ENCODE measurements around the gene ZBTB45.
"Not testable (repeated sequence)": the region's sequence is repeated elsewhere in the genome, so short reads cannot be mapped to it uniquely, and the experiment has no call there.

Gene ZBTB45

DNA sequence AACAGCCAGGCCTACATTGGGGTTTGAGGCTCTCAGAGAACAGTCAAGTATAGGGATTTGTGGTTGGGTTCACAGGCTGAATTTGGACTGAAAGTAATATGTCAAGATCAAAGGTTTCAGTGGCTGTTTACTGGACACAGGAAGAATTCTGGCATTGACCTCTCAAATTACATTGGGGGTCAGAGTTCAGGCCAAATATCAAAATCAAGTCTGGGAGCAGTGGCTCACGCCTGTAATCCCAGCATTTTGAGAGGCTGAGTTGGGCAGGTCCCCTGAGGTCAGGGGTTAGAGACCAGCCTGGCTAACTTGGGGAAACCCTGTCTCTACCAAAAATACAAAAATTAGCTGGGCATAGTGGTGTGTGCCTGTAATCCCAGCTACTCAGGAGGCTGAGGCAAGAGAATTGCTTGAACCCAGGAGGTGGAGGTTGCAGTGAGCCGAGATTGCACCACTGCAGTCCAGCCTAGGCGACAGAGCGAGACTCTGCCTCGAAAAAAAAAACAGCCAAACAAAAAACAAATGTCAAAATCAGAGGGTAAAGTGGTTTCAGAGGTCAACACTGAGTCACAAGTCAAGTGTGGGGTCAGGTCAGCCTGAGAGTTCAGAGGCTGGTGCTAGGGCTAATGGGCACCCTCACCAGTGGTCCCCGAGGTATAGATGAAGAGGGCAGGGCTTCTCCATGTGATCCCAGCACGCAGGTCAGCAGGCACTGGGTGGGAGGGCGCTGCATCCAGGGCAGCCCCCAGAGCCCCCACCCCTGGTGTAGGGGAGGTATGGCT is 9.3 kb downstream of the ZBTB45 start:
- DNase-seq: no peak

DNA sequence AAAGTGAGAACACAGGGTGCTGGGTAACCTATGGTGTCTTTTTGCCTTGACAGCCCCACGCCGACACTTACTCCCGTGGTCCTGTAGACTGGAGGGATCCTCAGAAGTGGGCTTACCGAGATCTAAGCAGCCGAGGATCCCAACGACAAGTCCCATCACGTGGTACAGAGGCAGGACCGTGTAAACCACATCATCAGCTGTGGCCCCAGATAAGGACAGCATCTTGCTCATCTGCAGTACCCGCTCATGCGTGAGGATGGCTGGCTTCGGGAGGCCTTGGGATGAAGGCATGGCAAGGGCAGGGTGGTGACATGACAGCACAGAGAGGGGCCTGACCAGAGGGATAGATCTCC is 9.9 kb downstream of the ZBTB45 start:
- DNase-seq: no peak

DNA sequence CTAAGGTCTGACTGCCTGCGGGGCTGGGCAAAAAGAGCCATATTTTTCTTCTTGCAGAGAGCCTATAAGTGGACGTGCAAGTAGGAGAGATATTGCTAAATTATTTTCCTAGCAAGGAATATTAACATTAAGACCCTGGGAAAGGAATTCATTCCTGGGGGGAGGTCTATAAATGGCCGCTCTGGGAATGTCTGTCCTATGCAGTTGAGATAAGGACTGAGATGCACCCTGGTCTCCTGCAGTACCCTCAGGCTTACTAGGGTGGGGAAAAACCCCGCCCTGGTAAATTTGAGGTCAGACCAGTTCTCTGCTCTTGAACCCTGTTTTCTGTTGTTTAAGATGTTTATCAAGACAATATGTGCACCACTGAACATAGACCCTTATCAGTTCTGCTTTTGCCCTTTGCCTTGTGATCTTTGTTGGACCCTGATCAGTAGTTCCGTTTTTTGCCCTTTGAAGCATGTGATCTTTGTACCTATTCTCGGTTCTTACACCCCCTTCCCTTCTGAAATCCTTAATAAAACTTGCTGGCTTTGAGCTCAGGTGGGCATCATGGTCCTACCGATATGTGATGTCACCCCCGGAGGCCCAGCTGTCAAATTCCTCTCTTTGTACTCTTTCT is 11.9 kb downstream of the ZBTB45 start:
- not testable (repeated sequence) for DNase-seq

DNA sequence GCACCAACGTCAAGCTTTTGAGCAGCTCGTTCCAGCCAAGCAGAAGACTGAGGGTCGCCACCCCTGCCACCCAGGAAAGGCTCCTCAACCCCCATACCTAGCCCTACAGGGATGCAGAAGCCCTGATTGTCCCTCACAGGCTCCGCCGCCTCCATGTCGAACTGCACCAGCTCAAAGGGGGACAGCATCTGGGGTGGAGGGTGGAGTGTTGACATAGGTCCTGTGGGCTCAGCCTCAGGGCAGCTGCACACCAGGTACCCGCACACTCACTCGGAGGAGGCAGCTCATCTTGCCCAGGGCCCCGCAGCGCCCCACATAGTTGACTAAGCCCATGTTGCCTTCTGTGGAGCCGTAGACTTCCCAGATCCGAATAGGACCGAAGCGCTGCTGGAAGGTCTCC is 19.4 kb downstream of the ZBTB45 start:
- DNase-seq: no peak

DNA sequence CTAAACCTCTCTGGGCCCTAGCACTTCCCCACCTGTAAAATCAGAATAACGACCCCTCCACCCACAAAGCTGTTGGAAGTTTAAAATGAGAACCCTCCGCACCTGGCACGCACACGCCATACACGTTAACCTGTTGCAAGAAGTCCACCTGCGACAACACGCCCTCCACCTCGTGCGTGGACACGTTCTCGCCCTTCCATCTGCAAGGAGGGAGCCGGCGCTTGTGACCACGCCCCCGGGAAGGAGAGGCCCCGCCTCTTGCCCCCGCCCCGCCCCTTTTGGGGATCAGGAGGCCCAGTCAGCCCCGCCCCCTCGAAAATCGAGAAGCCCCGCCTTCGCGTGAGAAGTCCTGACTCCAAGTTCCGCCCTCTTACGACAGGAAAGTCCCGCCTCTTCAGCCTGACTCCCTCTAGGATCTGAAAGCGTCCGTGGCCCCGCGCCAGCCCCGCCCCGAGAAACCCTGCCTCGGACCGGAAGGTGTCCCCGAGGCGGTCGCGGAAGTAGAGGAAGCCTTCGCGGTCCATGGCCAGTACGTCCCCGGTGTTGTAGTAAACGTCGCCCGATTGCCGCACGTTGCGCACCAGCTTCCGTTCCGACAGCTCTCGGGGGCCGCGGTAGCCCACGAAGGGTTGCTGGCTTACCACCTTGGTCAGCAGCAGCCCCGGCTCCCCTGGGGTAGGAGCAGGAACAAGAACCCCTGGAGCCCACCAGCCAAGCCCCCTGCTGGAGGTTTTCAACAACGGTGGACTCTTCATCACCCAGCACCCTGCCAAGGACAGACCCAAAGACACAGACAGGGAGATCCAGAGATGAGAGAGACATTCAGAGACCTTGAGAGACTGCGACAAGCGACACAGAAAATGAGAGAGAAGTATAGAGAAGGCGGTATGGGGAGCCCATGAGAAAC is 20.3 kb downstream of the ZBTB45 start:
- peak; percentile 99 for DNase-seq

DNA sequence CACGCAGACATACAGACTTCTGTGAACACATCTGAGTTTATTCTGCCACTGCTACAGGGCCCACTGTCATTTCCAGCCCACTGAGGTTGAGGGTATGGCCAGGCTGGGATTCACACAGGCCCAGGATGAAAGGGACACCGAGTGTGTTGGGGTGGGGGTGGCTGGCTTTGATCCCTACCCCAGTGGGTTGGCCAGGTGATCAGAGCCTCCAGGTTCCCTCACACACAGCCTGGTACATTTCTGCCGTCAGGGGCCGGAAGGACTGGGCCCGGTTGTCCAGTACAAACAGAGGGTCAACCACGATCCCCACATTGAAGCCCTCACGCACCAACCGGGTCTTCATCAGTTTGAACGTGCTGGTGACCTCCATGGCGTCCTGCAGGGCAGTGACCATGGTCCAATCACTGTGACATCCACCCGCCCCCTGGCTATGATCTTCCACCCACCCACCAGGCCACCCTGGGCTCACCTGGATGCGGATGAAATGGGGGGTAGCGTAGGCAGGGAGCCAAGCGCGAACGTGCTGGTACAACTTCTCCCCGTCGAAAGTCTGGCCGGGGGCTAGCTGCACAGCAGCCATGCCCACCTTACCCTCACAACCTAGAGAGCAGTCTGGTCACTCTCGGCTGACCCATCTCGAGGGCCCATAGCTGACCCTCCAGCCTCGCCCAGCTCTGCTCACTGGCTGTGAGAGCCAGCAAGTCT is 21.1 kb downstream of the ZBTB45 start:
- no peak for DNase-seq

DNA sequence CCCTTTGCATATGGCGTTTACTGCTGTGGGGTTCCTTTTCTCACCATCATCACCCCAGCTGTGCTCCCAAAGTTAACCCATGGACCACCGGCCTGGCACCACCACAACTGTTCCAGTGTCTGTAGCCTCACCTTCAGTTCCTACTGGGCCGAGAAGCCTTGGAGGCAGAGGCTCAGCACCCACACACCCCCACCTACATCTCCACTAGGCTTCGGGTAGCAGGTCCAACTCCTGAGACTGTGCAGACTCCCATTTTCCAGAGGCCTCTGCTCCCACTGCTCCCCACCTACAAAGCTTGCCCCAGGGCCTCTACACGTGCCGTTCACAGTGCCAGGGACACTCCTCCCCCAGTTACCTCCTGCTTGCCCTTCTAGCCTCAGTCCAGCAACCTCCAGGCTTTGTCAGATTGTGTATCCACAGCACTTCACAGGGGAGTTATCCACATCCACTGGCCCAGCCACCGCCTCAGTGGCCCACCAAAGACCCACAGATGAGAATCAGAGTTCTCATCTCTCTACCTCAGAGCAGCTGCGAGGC is 21.9 kb downstream of the ZBTB45 start:
- DNase-seq: no peak

DNA sequence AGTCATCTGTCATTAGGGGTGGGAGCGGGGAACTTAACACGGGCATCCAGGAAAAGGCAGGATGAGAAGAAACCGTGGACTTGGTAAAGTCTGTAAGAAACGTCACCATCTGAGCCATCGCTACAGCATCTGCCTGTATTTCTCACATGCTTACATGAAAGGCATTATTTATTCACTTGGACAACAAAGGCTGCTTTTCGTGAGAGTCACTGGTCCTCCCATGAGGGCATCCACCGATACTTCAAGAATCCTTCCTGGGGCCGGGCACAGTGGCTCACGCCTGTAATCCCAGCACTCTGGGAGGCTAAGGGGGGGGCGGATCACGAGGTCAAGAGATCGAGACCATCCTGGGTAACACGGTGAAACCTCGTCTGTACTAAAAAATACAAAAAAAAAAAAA is 27.3 kb downstream of the ZBTB45 start:
- no peak for DNase-seq

DNA sequence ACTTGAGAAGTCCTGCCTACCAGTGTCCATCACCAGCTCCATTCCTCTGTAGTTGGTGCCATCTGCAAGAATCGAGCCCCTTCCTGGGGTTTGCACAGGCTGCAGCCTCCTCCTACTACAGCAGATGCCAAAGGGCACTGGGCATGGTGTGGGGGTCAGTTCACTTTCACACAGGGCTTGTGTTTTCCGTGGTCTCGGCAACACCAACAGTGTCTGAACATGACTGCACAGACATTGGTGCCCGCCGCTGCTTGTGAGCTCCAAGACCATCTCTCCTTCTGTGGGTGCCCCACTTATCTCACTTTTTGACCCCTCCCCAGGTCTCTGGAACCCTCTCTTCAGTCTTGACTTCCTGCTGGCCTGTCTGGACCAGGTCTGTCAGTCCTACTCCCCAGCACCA is 28.2 kb downstream of the ZBTB45 start:
- DNase-seq: no peak

DNA sequence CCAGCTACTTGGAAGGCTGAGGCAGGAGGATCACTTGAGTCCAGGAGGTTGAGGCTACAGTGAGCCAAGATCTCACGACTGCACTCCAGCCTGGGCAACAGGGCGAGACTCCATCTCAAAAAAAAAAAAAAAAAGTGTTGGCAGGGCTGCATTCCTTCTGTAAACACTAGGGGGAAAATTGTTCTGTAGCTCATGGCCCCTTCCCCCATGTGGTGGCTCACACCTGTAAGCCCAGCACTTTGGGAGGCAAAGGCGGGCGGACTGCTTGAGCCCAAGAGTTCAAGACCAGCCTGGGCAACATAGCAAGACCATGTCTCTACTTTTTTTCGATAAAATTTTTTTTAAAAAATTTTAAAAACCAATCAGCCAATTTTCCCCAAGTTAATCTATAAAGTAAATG is 35.3 kb downstream of the ZBTB45 start:
- DNase-seq: not testable (repeated sequence)

DNA sequence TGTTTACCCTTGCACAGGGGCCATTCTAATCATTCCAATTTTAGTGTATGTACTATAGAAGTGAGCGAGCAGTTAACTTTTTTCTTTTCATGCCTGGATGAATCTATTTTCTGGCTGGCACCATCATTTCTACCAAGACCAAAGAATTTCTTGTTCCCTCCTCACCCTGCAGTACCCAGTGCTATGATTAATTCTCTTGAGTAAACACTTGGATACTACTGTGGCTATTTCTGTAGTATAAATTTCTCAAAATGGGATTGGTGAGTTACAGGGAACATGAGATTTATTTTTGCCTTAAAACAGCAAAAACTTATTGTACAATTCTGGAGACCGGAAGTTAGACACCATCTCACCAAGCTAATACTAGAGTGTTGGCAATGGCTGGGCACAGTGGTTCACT is 35.8 kb downstream of the ZBTB45 start:
- no peak for DNase-seq

DNA sequence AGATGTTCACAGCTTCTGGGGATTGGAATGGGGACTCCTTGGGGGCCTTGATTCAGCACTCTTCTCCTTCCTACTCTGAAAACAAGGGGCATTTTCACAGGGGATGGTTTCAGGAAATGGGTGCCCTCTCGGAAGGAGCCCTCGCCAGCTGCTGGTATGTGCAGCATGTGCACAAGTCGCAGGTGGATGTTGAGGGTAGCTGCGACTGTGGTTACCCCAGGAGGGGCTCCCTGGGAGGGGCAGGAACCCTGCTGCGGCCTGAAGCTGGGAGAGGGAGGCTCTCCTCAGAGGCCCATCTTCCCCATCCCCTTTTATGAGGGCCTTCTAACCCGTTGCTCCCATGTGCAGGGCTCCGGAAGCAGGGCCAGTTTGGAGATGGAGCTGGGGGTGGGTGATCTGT is 37.2 kb downstream of the ZBTB45 start:
- DNase-seq: no peak

DNA sequence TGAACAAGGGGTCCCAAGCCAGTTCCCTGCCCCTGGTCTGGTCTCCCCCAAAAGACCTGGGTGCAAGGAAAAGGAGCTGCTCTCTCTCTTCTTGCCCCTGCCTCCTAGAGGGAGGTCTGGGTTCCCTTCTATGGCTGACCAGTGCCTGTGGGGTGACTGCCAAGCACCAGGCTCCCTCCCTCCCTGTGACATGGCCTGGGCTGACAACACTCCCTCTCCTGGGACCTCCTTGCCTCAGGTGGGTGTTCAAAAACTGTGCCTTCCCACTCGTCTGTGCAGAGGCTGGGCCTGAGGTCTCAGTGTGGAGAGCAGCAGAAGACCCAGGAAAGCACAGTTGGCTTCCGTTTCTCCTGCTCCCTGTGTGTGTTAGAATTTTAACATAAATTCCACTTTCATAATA is 38.8 kb downstream of the ZBTB45 start:
- DNase-seq: no peak

DNA sequence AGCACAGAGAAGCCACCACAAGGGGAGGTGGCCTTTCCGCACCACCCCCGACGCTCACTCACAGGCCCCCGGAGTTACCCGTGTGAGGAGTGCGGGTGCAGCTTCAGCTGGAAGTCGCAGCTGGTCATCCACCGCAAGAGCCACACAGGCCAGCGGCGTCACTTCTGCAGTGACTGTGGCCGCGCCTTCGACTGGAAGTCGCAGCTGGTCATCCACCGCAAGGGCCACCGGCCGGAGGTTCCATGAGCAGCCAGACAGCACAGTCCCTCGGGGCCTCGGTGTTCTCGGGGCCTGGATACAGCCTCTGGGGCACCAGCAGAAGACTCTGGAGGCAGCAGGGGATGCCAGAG is 39.2 kb downstream of the ZBTB45 start:
- no peak for DNase-seq

DNA sequence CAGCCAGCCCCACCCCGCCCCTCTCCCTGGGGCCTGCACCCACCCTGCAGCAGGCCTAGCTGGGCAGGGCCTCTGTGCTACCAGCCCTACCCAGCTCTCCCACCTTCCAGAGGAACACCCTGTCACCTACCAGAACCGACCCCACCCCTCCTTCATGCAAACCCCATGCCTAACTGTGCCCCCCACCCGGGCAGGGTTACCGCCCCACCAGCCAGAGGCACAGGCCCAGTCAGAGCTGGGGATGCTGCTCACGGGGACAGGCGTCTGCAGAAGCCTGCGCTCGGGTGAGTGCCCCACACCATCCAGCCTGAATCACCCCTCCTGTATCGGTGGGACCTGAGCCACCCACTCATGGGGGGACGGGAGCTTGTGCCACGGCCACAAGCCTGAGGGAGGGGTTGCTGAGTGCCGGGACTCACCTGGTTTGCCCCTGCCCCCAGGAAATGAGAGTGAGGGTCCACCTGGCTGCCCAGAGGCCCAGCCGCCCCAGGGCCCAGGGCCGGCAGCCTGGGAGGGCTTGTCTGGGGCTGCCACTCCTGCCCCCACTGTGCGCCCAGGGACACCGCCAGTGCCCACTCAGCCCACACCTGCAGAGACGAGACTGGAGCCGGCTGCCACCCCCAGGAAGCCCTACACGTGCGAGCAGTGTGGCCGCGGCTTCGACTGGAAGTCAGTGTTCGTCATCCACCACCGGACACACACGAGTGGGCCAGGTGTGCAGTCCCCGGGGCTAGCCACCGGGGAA is 39.7 kb downstream of the ZBTB45 start:
- no peak for DNase-seq

DNA sequence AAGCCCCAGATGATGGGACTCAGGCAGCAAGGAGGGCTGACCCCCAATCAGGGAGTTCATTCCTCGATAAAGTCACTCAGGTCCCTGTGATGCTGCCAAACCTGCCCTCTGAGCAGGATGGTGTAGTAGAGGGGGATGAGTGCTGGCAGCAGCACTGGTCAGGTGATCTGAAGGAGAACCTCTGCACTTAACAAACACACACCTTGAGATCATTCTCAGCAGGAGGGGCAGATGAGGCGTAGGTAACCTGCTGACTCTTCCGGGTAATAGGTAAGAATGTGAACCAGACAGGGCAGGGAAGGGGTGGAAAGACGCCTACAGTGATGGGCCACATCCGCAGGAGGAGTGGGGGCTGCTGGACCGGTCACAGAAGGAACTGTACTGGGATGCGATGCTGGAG is 40.3 kb downstream of the ZBTB45 start:
- no peak for DNase-seq

DNA sequence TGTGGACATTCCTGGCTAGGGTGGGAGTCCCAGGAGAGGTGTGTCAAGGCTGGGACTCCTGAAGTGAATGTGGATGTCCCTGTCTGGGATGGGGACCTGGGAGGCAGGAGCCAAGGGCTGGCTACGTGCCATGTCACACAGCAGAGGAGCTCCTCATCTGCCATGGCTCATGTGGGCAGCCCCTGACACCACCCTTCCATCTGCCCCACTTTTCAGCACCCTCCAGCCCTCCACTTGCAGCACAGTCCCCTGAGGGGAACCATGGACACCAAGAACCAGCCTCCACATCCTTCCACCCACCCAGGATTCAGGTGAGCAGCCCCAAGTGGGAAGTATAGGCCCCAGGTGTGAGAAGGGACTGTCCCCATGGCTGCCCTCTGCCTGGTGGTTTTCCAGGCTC is 41.7 kb downstream of the ZBTB45 start:
- DNase-seq: no peak

DNA sequence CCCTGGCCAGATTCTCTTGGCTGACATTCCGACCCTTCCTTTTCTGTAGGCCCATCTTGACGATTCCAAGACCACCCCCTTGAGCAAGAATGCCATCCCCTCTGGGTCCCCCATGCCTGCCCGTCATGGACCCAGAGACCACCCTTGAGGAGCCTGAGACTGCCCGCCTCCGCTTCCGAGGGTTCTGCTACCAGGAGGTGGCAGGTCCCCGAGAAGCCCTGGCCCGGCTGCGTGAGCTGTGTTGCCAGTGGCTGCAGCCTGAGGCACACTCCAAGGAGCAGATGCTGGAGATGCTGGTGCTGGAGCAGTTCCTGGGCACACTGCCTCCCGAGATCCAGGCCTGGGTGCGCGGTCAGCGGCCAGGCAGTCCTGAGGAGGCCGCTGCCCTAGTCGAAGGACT is 42.5 kb downstream of the ZBTB45 start:
- no peak for DNase-seq

DNA sequence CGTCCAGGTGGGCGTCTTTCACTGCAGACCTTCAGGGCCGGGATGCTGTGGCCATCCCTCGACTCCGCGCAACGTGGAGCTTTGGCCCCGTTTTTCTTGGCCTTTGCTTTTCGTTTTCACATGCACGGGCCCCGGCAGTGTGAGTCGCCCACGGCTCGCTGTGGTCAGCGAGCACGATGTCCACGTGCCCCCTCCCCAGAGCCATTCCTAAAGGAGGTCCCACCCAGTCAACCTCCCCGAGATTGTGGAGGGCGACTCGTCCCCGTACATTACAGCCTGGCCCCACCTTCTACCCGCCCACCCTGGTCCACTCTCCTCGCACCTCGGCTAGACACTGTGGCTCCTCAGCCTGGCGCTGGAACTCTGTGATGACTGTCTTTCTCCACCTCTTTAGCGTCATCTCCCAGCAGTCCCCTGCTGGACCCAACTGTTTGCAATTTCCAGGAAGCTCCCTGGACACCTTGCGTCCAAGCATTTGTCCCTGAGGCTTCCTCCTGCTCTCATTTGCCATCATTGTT is 43.1 kb downstream of the ZBTB45 start:
- peak; percentile 7 for DNase-seq

DNA sequence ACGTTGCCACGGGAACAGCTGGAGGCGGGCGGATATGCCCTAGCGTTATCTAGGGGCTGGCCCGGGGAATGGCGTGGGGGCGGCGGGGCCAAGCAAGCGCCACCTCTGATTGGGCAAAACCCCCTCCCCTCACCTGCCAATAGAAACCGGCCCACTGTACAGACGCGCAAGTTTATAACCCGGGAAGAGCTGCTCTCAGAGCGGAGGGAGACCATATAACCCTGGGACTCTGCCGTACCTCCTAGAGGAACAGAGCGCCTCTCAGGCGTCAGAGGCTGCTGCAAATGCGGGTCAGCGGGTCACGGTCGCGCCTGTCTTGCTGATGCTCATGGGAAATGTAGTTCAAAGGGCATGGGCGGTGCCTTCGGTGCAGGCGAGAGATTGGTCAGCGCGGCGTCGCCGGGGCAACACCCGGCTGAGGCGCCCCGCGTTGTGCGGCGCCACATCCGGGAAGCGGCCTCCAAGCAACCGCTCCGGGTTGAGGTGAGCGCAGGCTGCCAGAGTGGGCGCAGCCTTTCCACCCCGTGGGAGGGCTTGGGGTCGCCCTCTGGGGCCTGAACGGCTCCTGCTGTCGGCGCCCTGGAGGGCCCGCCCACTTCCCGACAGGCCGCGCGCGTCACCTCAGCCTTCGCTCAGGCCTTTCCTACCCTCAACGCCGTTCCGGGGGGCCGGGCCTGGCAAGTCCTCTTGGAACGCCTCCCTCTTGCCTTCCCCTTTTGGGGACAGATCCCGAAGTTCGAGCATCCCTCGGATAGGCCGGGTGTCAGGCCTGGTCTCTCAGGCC is 43.7 kb downstream of the ZBTB45 start, which contains the start of gene ZNF446:
Gene ZNF446, plus strand, starts transcription at position 639 of the 784 bp plus-strand sequence. CDS start 867 bp downstream, outside the sequence.
- peak; percentile 97 for DNase-seq

Measured in fibroblast of skin of scalp (primary cell).